Activated CD4-positive, alpha-beta memory T cell treated with anti-CD3 and anti-CD28 coated beads for 36 hours (primary cell): ENCODE measurements around the gene PEX11G. TPM values are rescaled to one million over a fixed set of nuclear protein-coding genes. Genes with fewer than 3 reads are reported as not detected.

Experiments used
- CTCF ChIA-PET: fragments of 350-600 bp; sonication (Branson Sonifier 250); formaldehyde crosslinking; loops from one replicate; lab custom pipeline; 2021; ENCODE audit warnings: antibody characterized with exemption, inconsistent platforms; lab: Charles Lee
- POLR2A ChIA-PET: fragments of 350-600 bp; sonication (Branson Sonifier 250); formaldehyde crosslinking; loops from one replicate; lab custom pipeline; 2021; ENCODE audit warnings: antibody characterized with exemption; lab: Charles Lee
- DNase-seq: peaks from one replicate; pipeline ENCODE4 v3.0.0-alpha.2; 2020
- H3K27ac Mint-ChIP-seq: one replicate; pipeline ENCODE4 v1.8.0; 2021; ENCODE audit warnings: mixed read lengths
- H3K27me3 Mint-ChIP-seq: one replicate; pipeline ENCODE4 v1.8.0; 2021; ENCODE audit warnings: mixed read lengths
- H3K36me3 Mint-ChIP-seq: one replicate; pipeline ENCODE4 v1.8.0; 2021; ENCODE audit warnings: mixed read lengths
- H3K4me1 Mint-ChIP-seq: one replicate; pipeline ENCODE4 v1.8.0; 2021; ENCODE audit warnings: low read depth, mixed read lengths
- H3K4me3 Mint-ChIP-seq: one replicate; pipeline ENCODE4 v1.8.0; 2021; ENCODE audit warnings: mild to moderate bottlenecking, mixed read lengths
- H3K9me3 Mint-ChIP-seq: one replicate; pipeline ENCODE4 v1.8.0; 2021; ENCODE audit warnings: mixed read lengths
- intact Hi-C: fragments of 100-400 bp; cut with micrococcal nuclease; formaldehyde crosslinking; loops from one replicate; pipeline ENCODE4 v1.15.1; 2023
- total RNA-seq, 2 experiments: library from RNA; stranded (reverse); gene quantifications; one replicate each; pipeline ENCODE4 v1.2.3, GENCODE V29; 2021

Gene PEX11G
- total RNA-seq, 2 experiments from 2014 or later: 2.1 to 2.2 TPM

DNA sequence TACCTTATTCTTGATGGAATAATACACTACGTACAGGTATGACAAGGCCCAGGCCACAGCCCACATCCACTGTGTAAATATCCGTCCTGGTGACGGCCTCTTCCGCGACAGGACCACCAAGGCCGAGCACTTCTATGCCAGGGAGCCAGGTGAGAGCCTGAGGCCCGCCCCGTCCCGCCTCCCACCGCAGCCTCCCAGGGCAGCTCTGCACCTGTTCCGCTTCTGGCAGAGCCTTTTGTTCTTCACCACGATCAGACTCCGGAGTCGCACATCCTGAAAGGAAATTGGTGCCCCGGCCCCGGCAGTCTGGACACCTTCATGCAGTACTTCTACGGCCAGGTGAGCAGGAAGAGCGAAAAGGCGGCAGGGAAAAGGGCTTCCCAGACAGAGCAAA lies 16.4 kb upstream of the PEX11G start:
- intact Hi-C loops: no loop called here
- ChIA-PET CTCF (no interaction called here), POLR2A (no interaction called here)
- Mint-ChIP-seq H3K4me3 (no peak overlapping the region), H3K27me3 (peaks cover 28% of the 10 kb centered on the region), H3K27ac (no peak overlapping the region), H3K36me3 (no peaks in the 10 kb centered on the region), H3K9me3 (no peaks in the 10 kb centered on the region), H3K4me1 (peaks cover 6% of the 10 kb centered on the region)
- no peak for DNase-seq

DNA sequence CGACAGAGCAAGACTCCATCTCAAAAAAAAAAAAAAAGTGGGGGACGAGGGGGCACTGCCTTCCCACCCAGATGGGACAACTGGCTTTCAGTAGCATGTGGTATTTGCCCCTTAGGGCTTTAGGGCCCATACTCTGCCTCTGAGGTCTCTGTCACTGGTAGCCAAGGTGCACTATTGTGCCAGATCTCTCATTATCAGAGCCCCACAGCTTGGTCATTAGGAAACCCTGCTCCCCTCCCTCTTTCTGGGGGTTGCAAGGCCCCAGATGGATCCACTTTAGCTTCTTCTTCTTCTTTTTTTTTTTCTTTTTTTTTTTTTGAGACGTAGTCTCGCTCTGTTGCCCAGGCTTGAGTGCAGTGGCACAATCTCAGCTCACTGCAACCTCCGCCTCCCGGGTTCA lies 15.8 kb upstream of the PEX11G start:
- H3K27me3 Mint-ChIP-seq: peaks cover 28% of the 10 kb centered on the region
- no peaks in the 10 kb centered on the region for H3K36me3 Mint-ChIP-seq

DNA sequence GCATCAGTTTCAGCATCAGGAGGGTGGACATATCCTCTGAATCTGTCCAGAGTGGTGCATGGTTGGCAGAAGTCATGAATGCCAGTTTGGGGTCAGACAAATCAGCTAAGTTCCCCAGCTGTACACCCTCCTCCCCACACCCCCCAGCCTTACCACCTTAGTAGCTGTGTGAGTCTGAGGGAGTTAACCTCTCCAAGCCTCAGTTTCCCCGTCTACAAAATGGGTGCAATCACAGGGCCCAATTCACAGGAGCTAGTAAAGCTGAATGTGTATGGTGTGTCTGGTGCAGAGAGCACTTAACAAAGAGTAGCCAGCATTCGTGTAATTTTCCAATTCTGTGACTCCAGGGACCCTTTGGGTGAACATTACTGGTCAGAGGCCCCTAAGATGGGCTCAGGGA lies 13.7 kb upstream of the PEX11G start:
- H3K9me3 Mint-ChIP-seq: no peaks in the 10 kb centered on the region
- ChIA-PET CTCF (interaction anchor here (0.8 kb wide), 1 partner anchor 148 kb away, joined by 3 read pairs; no protein-coding TSS in a partner anchor), POLR2A (no interaction called here)
- intact Hi-C loops: no loop called here
- peaks cover 30% of the 10 kb centered on the region for H3K27me3 Mint-ChIP-seq
- DNase-seq: no peak
- no peak overlapping the region for H3K4me3 Mint-ChIP-seq
- no peaks in the 10 kb centered on the region for H3K36me3 Mint-ChIP-seq
- no peak overlapping the region for H3K27ac Mint-ChIP-seq
- H3K4me1 Mint-ChIP-seq: peaks cover 6% of the 10 kb centered on the region

More for the DNA sequence above, 15.8 kb upstream of the PEX11G start:
- peaks cover 6% of the 10 kb centered on the region for H3K4me1 Mint-ChIP-seq
- no peak overlapping the region for H3K4me3 Mint-ChIP-seq
- POLR2A ChIA-PET: no interaction called here
- no peaks in the 10 kb centered on the region for H3K9me3 Mint-ChIP-seq
- no peak for DNase-seq
- intact Hi-C loops: no loop called here
- CTCF ChIA-PET: interaction anchor here (1.4 kb wide), 1 partner anchor 64 kb away, joined by 5 read pairs; no protein-coding TSS in a partner anchor
- H3K27ac Mint-ChIP-seq: no peak overlapping the region

- Mint-ChIP-seq H3K27me3 (peaks cover 33% of the 10 kb centered on the region), H3K36me3 (no peaks in the 10 kb centered on the region), H3K9me3 (no peaks in the 10 kb centered on the region), H3K4me3 (no peak overlapping the region), H3K27ac (no peak overlapping the region), H3K4me1 (peaks cover 6% of the 10 kb centered on the region)
- CTCF ChIA-PET: no interaction called here
- intact Hi-C loops: no loop called here
- DNase-seq: peak; percentile 72
- POLR2A ChIA-PET: interaction anchor here (2.0 kb wide), 1 partner anchor 21 kb away, joined by 5 read pairs; the partner anchor contains the start of gene MCOLN1
Measured at GRCh38 chr19:7500811-7501450, 12.1 kb upstream of the PEX11G start.

DNA sequence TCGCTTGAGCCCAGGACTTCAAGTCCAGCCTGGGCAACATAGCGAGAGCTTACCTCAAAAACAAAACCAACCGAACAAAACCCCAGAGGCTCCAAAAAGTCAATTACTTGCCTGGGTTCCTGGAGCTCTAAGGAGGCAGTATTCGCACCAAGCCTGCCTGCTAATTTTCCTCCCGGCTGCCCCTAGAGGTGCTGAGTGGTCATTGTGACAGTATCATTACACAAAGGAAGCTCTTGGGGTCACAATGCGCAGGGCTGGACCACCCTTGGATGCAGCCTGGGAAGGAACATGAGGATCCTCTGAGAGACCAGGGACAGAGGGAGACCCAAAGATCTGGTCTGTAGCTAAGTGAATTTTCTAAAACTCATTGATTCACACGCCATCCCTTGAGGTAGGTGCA lies 8.5 kb upstream of the PEX11G start:
- Mint-ChIP-seq H3K27me3 (peaks cover 20% of the 10 kb centered on the region), H3K36me3 (no peaks in the 10 kb centered on the region), H3K27ac (no peak overlapping the region), H3K9me3 (no peaks in the 10 kb centered on the region), H3K4me3 (no peak overlapping the region), H3K4me1 (peaks cover 9% of the 10 kb centered on the region)
- CTCF ChIA-PET: interaction anchor here (0.6 to 1.6 kb wide), 3 partner anchors 63 to 1290 kb away, joined by 3 to 5 read pairs (median 3); no protein-coding TSS in a partner anchor
- DNase-seq: no peak
- POLR2A ChIA-PET: no interaction called here
- intact Hi-C loops: no loop called here

GRCh38 chr19:7494416-7495098 lies 5.7 kb upstream of the PEX11G start:
- peaks cover 22% of the 10 kb centered on the region for H3K4me1 Mint-ChIP-seq
- CTCF ChIA-PET: no interaction called here
- no peaks in the 10 kb centered on the region for H3K36me3 Mint-ChIP-seq
- POLR2A ChIA-PET: no interaction called here
- DNase-seq: no peak
- H3K9me3 Mint-ChIP-seq: no peaks in the 10 kb centered on the region
- peaks cover 13% of the 10 kb centered on the region for H3K27me3 Mint-ChIP-seq
- H3K27ac Mint-ChIP-seq: no peak overlapping the region
- intact Hi-C loops: no loop called here
- no peak overlapping the region for H3K4me3 Mint-ChIP-seq

DNA sequence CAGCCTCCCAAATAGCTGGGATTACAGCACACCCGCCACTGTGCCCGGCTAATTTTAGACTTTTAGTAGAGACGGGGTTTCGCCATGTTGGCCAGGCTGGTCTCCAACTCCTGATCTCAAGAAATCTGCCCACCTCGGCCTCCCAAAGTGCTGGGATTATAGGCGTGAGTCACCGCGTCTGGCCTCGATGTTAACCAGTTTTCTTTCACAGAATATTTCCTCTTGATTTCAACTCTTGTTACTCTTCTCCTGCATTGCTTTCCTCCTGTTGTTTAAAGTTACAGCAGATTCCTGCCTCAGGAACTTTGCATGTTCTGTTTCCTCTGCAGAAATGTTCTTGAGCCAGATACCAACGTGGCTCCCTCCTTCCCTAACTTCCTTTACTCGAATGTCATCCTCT lies 3.7 kb upstream of the PEX11G start:
- Mint-ChIP-seq H3K4me3 (no peak overlapping the region), H3K4me1 (peaks cover 28% of the 10 kb centered on the region), H3K9me3 (no peaks in the 10 kb centered on the region), H3K36me3 (no peaks in the 10 kb centered on the region), H3K27me3 (peaks cover 7% of the 10 kb centered on the region), H3K27ac (peak overlapping the region; percentile 2)
- intact Hi-C loops: loop anchor here (1.0 to 2.0 kb wide), 2 partner anchors 105 to 314 kb away; no protein-coding TSS in a partner anchor
- ChIA-PET POLR2A (no interaction called here), CTCF (no interaction called here)
- no peak for DNase-seq

DNA sequence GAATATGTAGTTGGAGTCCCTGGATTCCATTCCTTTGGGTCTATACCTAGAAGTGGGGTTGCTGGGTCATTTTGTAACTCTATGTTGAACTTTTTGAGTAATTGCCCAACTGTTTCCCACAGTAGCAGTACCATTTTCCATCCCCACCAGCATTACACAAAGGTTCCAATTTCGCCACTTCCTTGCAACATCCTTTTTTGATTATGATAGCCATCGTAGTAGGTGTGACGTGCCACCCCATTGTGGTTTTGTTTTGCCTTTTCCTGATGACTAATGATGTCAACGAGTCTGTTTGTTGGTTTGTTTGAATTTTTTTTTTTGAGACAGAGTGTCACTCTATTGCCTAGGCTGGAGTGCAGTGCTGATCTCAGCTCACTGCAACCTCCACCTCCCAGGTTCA lies 3.3 kb upstream of the PEX11G start:
- no peaks in the 10 kb centered on the region for H3K9me3 Mint-ChIP-seq
- peak overlapping the region; percentile 25 for H3K27ac Mint-ChIP-seq
- intact Hi-C loops: loop anchor here (1.0 to 2.0 kb wide), 2 partner anchors 105 to 315 kb away; no protein-coding TSS in a partner anchor
- CTCF ChIA-PET: interaction anchor here (0.9 kb wide), 1 partner anchor 138 kb away, joined by 3 read pairs; no protein-coding TSS in a partner anchor
- POLR2A ChIA-PET: no interaction called here
- peaks cover 28% of the 10 kb centered on the region for H3K4me1 Mint-ChIP-seq
- H3K27me3 Mint-ChIP-seq: peaks cover 4% of the 10 kb centered on the region
- H3K4me3 Mint-ChIP-seq: no peak overlapping the region
- peak; percentile 83 for DNase-seq
- no peaks in the 10 kb centered on the region for H3K36me3 Mint-ChIP-seq

GRCh38 chr19:7489609-7490044 lies 792 bp upstream of the PEX11G start:
- POLR2A ChIA-PET: interaction anchor here (1.9 kb wide), 1 partner anchor 33 kb away, joined by 5 read pairs; the partner anchor contains the start of gene MCOLN1
- intact Hi-C loops: no loop called here
- CTCF ChIA-PET: interaction anchor here (1.0 to 1.5 kb wide), 3 partner anchors 79 to 310 kb away, joined by 3 to 4 read pairs (median 4); no protein-coding TSS in a partner anchor
- H3K4me1 Mint-ChIP-seq: peaks cover 28% of the 10 kb centered on the region
- no peaks in the 10 kb centered on the region for H3K9me3 Mint-ChIP-seq
- DNase-seq: no peak
- no peaks in the 10 kb centered on the region for H3K36me3 Mint-ChIP-seq
- H3K27me3 Mint-ChIP-seq: no peaks in the 10 kb centered on the region
- peak overlapping the region; percentile 30 for H3K27ac Mint-ChIP-seq
- H3K4me3 Mint-ChIP-seq: peak overlapping the region; percentile 55

- ChIA-PET CTCF (interaction anchor here (0.6 kb wide), 1 partner anchor 976 kb away, joined by 3 read pairs; no protein-coding TSS in a partner anchor), POLR2A (no interaction called here)
- intact Hi-C loops: no loop called here
- no peaks in the 10 kb centered on the region for H3K9me3 Mint-ChIP-seq
- no peak overlapping the region for H3K27ac Mint-ChIP-seq
- H3K36me3 Mint-ChIP-seq: no peaks in the 10 kb centered on the region
- DNase-seq: no peak
- no peaks in the 10 kb centered on the region for H3K27me3 Mint-ChIP-seq
- peaks cover 19% of the 10 kb centered on the region for H3K4me1 Mint-ChIP-seq
- no peak overlapping the region for H3K4me3 Mint-ChIP-seq
Measured at GRCh38 chr19:7486923-7487322, 1.9 kb downstream of the PEX11G start.

DNA sequence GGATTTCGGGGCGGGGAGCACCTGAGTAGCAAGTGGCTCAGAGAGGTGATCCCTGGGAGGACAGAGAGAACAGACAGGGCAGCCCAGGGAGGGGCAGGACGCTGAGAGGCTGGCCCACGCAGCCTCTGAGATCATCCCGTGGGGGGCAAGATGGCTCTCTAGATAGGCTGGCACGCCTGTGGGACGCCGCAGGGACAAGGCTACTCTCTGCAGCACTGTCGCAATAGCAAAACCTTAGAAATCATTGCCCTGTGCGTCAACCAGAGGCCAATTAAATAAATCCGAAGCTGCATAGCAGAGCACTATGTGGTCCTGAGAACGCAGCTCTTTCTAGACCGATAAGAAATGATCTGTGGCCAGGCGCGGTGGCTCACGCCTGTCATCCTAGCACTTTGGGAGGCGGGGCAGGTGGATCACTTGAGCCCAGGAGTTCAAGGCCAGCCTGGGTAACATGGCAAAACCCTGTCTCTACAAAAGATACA lies 5.1 kb downstream of the PEX11G start:
- Mint-ChIP-seq H3K27me3 (no peaks in the 10 kb centered on the region), H3K9me3 (no peaks in the 10 kb centered on the region), H3K36me3 (no peaks in the 10 kb centered on the region), H3K27ac (no peak overlapping the region), H3K4me1 (peaks cover 4% of the 10 kb centered on the region), H3K4me3 (no peak overlapping the region)
- intact Hi-C loops: no loop called here
- no peak for DNase-seq
- ChIA-PET POLR2A (no interaction called here), CTCF (interaction anchor here (0.7 kb wide), 1 partner anchor 495 kb away, joined by 3 read pairs; no protein-coding TSS in a partner anchor)
